Suprapubic skin (tissue), 4 donors: ENCODE results near the gene PFN1. TPM values are rescaled to one million over a fixed set of nuclear protein-coding genes. Genes with fewer than 3 reads are reported as not detected.

Source experiments
- DNase-seq, 2 donors: peaks; one replicate each; pipeline ENCODE4 v3.0.0-alpha.2; 2019; ENCODE audit warnings: low spot score in 2 of 2
- H3K27ac ChIP-seq: fragments of 200-600 bp; sonication (generic); one replicate; pipeline ENCODE4 v1.5.1; 2019
- H3K27me3 ChIP-seq: fragments of 200-600 bp; sonication (generic); one replicate; pipeline ENCODE4 v1.5.1; 2019
- H3K36me3 ChIP-seq: fragments of 200-600 bp; sonication (generic); one replicate; pipeline ENCODE4 v1.5.1; 2019
- H3K4me1 ChIP-seq: fragments of 200-600 bp; sonication (generic); one replicate; pipeline ENCODE4 v1.5.1; 2019
- H3K4me3 ChIP-seq: fragments of 200-600 bp; sonication (generic); one replicate; pipeline ENCODE4 v1.5.1; 2019; ENCODE audit warnings: mild to moderate bottlenecking
- H3K9me3 ChIP-seq: fragments of 200-600 bp; sonication (generic); one replicate; pipeline ENCODE4 v1.5.1; 2019
- CTCF ChIP-seq, 2 donors: fragments of 200-600 bp in 1 of 2; fragments of 450-650 bp in 1 of 2; sonication (generic) in 1 of 2; IDR thresholded peaks; one replicate each; pipeline ENCODE4 v1.5.1; 2016 to 2019; ENCODE audit warnings: antibody characterized with exemption in 2 of 2, mild to moderate bottlenecking in 1 of 2, moderate library complexity in 1 of 2
- EP300 ChIP-seq: sonication (generic); formaldehyde crosslinking; IDR thresholded peaks from one replicate; pipeline ENCODE4 v1.6.1; 2017; ENCODE audit warnings: antibody characterized with exemption
- POLR2A ChIP-seq, 2 donors: fragments of 450-650 bp; IDR thresholded peaks; one replicate each; pipeline ENCODE4 v1.6.1; 2017; ENCODE audit warnings: antibody characterized with exemption in 2 of 2, mild to moderate bottlenecking in 2 of 2, moderate library complexity in 2 of 2
- POLR2AphosphoS5 ChIP-seq, 3 donors: sonication (generic); formaldehyde crosslinking; IDR thresholded peaks; one replicate each; pipeline ENCODE4 v1.6.1; 2017; ENCODE audit warnings: antibody characterized with exemption in 3 of 3
- WGBS: methylation state at CpG from one replicate; pipeline ENCODE4 v1.1.5; 2018; 5-methylcytosine and 5-hydroxymethylcytosine counted together
- total RNA-seq, 4 donors: library from RNA; depleted of rRNA; stranded (reverse); fragments of >200 nt; gene quantifications; one replicate each; pipeline ENCODE4 v1.1.0, GENCODE V29; 2016

Gene PFN1
- total RNA-seq, 4 donors from 2014 or later = 392 to 756 (median 686) TPM

- no CpG with 5 or more reads among the region's 34 CpGs for WGBS
- DNase-seq = no peak
- H3K27me3 ChIP-seq = no peaks in the 10 kb centered on the region
- H3K36me3 ChIP-seq = peaks cover 34% of the 10 kb centered on the region
- peak overlapping the region; percentile 55 for H3K27ac ChIP-seq
- TF ChIP-seq EP300 (no peak), CTCF (IDR thresholded peaks at IDR 0.05) (no peak), POLR2AphosphoS5 (IDR thresholded peaks at IDR 0.05) (no peak), POLR2A (IDR thresholded peaks at IDR 0.05) (no peak)
- no peaks in the 10 kb centered on the region for H3K9me3 ChIP-seq
- H3K4me3 ChIP-seq = peak overlapping the region; percentile 63
- H3K4me1 ChIP-seq = peaks cover 45% of the 10 kb centered on the region
These were observed 49.4 kb downstream of the PFN1 start for GRCh38 chr17:4898927-4899326.

GRCh38 chr17:4898351-4898750, 50.0 kb downstream of the PFN1 start:
- DNase-seq = no peak
- peaks cover 40% of the 10 kb centered on the region for H3K4me1 ChIP-seq
- H3K27ac ChIP-seq = no peak overlapping the region
- H3K4me3 ChIP-seq = peak overlapping the region; percentile 63
- TF ChIP-seq EP300 (no peak), POLR2A (IDR thresholded peaks at IDR 0.05) (no peak), CTCF (IDR thresholded peaks at IDR 0.05) (no peak), POLR2AphosphoS5 (IDR thresholded peaks at IDR 0.05) (no peak)
- 72% methylated on average over 8 of the region's 8 CpGs for WGBS
- no peaks in the 10 kb centered on the region for H3K9me3 ChIP-seq
- H3K27me3 ChIP-seq = no peaks in the 10 kb centered on the region
- H3K36me3 ChIP-seq = peaks cover 40% of the 10 kb centered on the region

DNA sequence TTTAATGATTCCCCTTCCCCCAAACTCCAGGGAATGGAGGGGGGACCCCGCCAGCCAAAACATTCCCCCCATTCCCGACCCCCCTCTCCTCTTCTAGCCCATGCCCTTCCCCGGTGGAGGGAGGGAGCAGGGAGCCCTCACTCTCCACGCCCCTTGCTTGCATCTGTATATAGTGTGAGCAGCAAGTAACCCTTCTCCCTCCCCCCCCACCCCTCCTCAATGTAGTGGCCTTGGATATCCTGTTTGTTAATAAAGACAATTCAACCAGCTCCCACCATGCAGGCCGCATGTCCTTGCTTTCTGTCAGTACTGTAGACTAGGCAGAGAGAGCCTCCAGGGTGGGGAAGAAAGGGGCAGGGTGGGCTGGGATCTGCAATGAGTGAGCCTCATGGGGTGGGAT, 50.5 kb downstream of the PFN1 start:
- Histone ChIP-seq H3K27me3 (no peaks in the 10 kb centered on the region), H3K4me3 (no peak overlapping the region), H3K27ac (no peak overlapping the region), H3K9me3 (no peaks in the 10 kb centered on the region), H3K4me1 (peaks cover 34% of the 10 kb centered on the region), H3K36me3 (peaks cover 46% of the 10 kb centered on the region)
- WGBS = 87% methylated on average over 5 of the region's 5 CpGs
- TF ChIP-seq POLR2AphosphoS5 (IDR thresholded peaks at IDR 0.05) (no peak), EP300 (no peak), CTCF (IDR thresholded peaks at IDR 0.05) (no peak), POLR2A (IDR thresholded peaks at IDR 0.05) (no peak)
- DNase-seq = no peak

- Histone ChIP-seq H3K9me3 (no peaks in the 10 kb centered on the region), H3K36me3 (peaks cover 51% of the 10 kb centered on the region), H3K4me3 (no peak overlapping the region), H3K4me1 (peaks cover 29% of the 10 kb centered on the region), H3K27ac (no peak overlapping the region), H3K27me3 (no peaks in the 10 kb centered on the region)
- no peak for TF ChIP-seq POLR2A (IDR thresholded peaks at IDR 0.05)
- no peak for TF ChIP-seq POLR2AphosphoS5 (IDR thresholded peaks at IDR 0.05)
- TF ChIP-seq EP300 = no peak
- peak in 1 of 2 donors; percentile 64 for DNase-seq
- 81% methylated on average over 10 of the region's 10 CpGs for WGBS
These were observed 51.1 kb downstream of the PFN1 start for GRCh38 chr17:4897198-4897687.

DNA sequence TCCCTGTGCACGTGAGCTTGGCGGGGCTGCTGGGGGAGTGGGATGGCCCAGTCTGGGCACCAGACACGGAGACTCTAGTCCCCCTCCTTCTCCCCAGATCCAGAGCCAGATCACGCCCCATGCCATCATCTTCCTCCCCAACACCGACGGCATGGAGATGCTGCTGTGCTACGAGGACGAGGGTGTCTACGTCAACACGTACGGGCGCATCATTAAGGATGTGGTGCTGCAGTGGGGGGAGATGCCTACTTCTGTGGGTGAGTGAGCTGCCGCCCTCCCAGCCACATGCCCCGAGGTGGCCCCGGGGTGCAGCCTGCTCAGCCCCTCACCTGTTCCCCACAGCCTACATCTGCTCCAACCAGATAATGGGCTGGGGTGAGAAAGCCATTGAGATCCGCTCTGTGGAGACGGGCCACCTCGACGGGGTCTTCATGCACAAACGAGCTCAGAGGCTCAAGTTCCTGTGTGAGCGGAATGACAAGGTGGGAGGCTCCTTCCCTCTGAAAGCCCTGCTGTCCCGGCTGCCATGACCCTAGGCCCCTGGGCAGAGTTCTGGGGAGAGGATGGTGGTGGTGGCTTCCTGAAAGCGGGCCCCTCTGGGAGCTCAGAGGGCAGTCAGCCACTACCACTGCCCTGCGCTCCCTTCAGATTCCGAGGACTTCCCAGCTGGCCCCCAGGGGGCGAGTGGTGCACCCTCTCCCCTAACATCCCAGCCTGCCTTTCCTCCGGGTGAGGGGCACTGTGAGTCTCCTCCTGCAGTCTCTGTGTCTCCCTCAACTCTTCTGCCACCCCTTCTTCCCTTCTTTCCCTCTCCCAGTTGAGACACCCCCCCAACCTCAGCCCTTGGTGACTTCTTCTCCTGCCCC, 51.8 kb downstream of the PFN1 start:
- peaks cover 58% of the 10 kb centered on the region for H3K36me3 ChIP-seq
- no peaks in the 10 kb centered on the region for H3K27me3 ChIP-seq
- no peaks in the 10 kb centered on the region for H3K9me3 ChIP-seq
- H3K4me1 ChIP-seq = peaks cover 28% of the 10 kb centered on the region
- H3K27ac ChIP-seq = no peak overlapping the region
- WGBS = 79% methylated on average over 20 of the region's 27 CpGs
- TF ChIP-seq POLR2AphosphoS5 (IDR thresholded peaks at IDR 0.05) = no peak
- no peak for TF ChIP-seq CTCF (IDR thresholded peaks at IDR 0.05)
- no peak for TF ChIP-seq EP300
- no peak for TF ChIP-seq POLR2A (IDR thresholded peaks at IDR 0.05)
- no peak for DNase-seq
- H3K4me3 ChIP-seq = no peak overlapping the region
